ENCODE results near the gene DTD1.

DNA sequence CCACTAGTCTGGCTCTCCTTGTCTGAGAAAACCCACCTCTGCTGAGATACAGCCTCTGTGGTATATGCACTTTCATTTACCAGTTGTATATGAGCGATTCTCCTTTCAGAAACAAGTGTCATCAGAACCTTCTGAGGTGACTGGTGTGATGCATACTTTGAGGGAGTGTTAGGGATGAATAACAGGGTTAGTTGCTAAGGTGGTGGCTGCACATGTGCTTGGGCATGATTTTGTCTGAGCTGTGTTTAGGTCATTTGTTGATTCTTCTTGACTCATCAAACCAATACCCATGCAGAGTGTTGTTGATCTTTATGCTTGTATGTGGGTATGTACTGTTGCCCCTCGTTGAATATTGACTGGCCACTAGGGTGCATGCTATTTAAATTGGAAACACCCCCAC is 25.7 kb downstream of the DTD1 start:
- TF ChIP-seq, protein P1, sequence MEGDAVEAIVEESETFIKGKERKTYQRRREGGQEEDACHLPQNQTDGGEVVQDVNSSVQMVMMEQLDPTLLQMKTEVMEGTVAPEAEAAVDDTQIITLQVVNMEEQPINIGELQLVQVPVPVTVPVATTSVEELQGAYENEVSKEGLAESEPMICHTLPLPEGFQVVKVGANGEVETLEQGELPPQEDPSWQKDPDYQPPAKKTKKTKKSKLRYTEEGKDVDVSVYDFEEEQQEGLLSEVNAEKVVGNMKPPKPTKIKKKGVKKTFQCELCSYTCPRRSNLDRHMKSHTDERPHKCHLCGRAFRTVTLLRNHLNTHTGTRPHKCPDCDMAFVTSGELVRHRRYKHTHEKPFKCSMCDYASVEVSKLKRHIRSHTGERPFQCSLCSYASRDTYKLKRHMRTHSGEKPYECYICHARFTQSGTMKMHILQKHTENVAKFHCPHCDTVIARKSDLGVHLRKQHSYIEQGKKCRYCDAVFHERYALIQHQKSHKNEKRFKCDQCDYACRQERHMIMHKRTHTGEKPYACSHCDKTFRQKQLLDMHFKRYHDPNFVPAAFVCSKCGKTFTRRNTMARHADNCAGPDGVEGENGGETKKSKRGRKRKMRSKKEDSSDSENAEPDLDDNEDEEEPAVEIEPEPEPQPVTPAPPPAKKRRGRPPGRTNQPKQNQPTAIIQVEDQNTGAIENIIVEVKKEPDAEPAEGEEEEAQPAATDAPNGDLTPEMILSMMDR (IDR thresholded peaks at IDR 0.05): no peak
- no peak for TF ChIP-seq POLR2A (IDR thresholded peaks at IDR 0.05)

Data from testis (tissue), 2 donors.